Lower leg skin (tissue), 3 donors: ENCODE results near the gene LHFPL3.

Source experiments
- CTCF ChIP-seq, 3 donors: fragments of 450-650 bp; IDR thresholded peaks; one replicate each; pipeline ENCODE4 v1.5.1; 2016; ENCODE audit warnings: antibody characterized with exemption in 3 of 3, mild to moderate bottlenecking in 3 of 3, moderate library complexity in 2 of 3
- POLR2A ChIP-seq, 2 donors: fragments of 450-650 bp; IDR thresholded peaks; one replicate each; pipeline ENCODE4 v1.6.1; 2016 to 2017; ENCODE audit warnings: antibody characterized with exemption in 2 of 2, mild to moderate bottlenecking in 1 of 2, moderate library complexity in 1 of 2

- TF ChIP-seq CTCF (IDR thresholded peaks at IDR 0.05) (no peak), POLR2A (IDR thresholded peaks at IDR 0.05) (no peak)
Measured at GRCh38 chr7:104408371-104408770, 80.0 kb downstream of the LHFPL3 start.
